Type B pancreatic cell (in vitro differentiated cells): ENCODE measurements around the gene TMCO2. TPM values are rescaled to one million over a fixed set of nuclear protein-coding genes. Genes with fewer than 3 reads are reported as not detected.
"Not testable (repeated sequence)": the region's sequence is repeated elsewhere in the genome, so short reads cannot be mapped to it uniquely, and the experiment has no call there.

ENCODE experiments used
- DNase-seq: peaks from one replicate; pipeline ENCODE4 v3.0.0; 2021; ENCODE audit warnings: mixed read lengths; ENCODE audit not compliant: unreplicated experiment; ENCODE audit errors: extremely low spot score
- H3K27ac Mint-ChIP-seq: 2 replicates; pipeline ENCODE4 v1.8.0; 2021; ENCODE audit warnings: mild to moderate bottlenecking, mixed read lengths
- H3K27me3 Mint-ChIP-seq: 2 replicates; pipeline ENCODE4 v1.8.0; 2021; ENCODE audit warnings: mixed read lengths
- H3K36me3 Mint-ChIP-seq: 2 replicates; pipeline ENCODE4 v1.8.0; 2021; ENCODE audit warnings: mixed read lengths
- H3K4me1 Mint-ChIP-seq: one replicate; pipeline ENCODE4 v1.8.0; 2021; ENCODE audit warnings: mixed read lengths; ENCODE audit not compliant: unreplicated experiment
- H3K4me3 Mint-ChIP-seq: 2 replicates; pipeline ENCODE4 v1.8.0; 2021; ENCODE audit warnings: mild to moderate bottlenecking, mixed read lengths
- H3K9me3 Mint-ChIP-seq: 2 replicates; pipeline ENCODE4 v1.8.0; 2021; ENCODE audit warnings: mixed read lengths
- CTCF ChIP-seq: fragments of 200-600 bp; sonication (generic); conservative IDR thresholded peaks from 2 replicates; pipeline ENCODE4 v1.5.0; 2021; ENCODE audit warnings: antibody characterized with exemption, mild to moderate bottlenecking
- long read RNA-seq: library from polyadenylated mRNA; unstranded; transcript quantifications from one replicate; pipeline ENCODE4 v2.0.0, GENCODE V29; 2020
- total RNA-seq: library from RNA; stranded (reverse); gene quantifications from 2 replicates; pipeline ENCODE4 v1.2.1, GENCODE V29; 2021; ENCODE audit warnings: low replicate concordance

The TMCO2 gene
- not detected in 2 replicates for total RNA-seq
- long read RNA-seq = 0 reads

GRCh38 chr1:40247655-40248054 is at the start of gene TMCO2:
TMCO2 (plus strand) TSS chr1:40247937; CDS start chr1:40247994, 57 bp downstream.
- Mint-ChIP-seq H3K9me3 (no peaks in the 10 kb centered on the region), H3K4me3 (no peak within 1 kb of the TSS), H3K36me3 (no peaks in the 10 kb centered on the region), H3K4me1 (peaks cover 4% of the 10 kb centered on the region), H3K27ac (no peak within 1 kb of the TSS), H3K27me3 (no peaks in the 10 kb centered on the region)
- no peak for TF ChIP-seq CTCF
- DNase-seq = no peak

- no peaks in the 10 kb centered on the region for H3K9me3 Mint-ChIP-seq
- no peaks in the 10 kb centered on the region for H3K4me1 Mint-ChIP-seq
- no peaks in the 10 kb centered on the region for H3K27me3 Mint-ChIP-seq
- H3K36me3 Mint-ChIP-seq = peaks cover 15% of the 10 kb centered on the region
- H3K27ac Mint-ChIP-seq = no peak overlapping the region
- no peak overlapping the region for H3K4me3 Mint-ChIP-seq
- no peak for TF ChIP-seq CTCF
- no peak for DNase-seq
Observed at GRCh38 chr1:40199126-40199525, 48.6 kb upstream of the TMCO2 start.

- no peak for TF ChIP-seq CTCF
- no peak overlapping the region for H3K27ac Mint-ChIP-seq
- H3K36me3 Mint-ChIP-seq = peaks cover 20% of the 10 kb centered on the region
- H3K9me3 Mint-ChIP-seq = no peaks in the 10 kb centered on the region
- no peaks in the 10 kb centered on the region for H3K27me3 Mint-ChIP-seq
- DNase-seq = no peak
- H3K4me3 Mint-ChIP-seq = no peak overlapping the region
- no peaks in the 10 kb centered on the region for H3K4me1 Mint-ChIP-seq
Observed at GRCh38 chr1:40204856-40205255, 42.9 kb upstream of the TMCO2 start.

DNA sequence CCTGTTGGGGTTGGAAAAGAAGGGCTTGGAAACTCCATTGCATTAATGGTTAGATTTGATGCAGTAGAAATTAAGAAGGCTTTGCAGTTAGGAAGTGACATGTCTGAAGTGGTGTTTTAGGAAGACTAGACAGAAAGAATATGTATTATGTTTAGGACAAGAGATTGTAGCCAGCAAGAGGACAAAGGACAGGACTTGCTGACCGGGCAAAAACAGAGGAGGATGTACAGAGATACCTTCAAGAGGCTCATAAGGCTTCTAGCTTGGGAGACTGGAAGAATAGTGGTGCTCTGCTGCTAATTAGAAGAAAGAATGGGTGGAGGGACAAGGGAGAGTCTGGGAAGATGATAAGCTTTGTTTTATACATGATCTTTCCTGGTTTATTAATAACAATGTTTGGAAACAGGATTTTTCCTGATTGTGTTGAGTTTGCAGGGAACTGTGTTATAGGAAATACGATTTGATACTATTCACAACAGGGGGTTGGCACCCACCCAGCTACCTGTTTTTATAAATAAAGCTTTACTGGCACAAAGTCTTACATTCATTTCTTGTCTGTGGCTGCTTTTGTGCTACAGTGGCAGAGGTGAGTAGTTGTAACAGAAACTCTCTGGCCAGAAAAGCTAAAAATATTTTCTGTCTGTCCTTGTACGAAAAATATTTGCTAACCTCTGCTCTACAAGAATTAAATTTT is 37.1 kb upstream of the TMCO2 start:
- H3K27ac Mint-ChIP-seq = no peak overlapping the region
- no peak overlapping the region for H3K4me3 Mint-ChIP-seq
- no peaks in the 10 kb centered on the region for H3K9me3 Mint-ChIP-seq
- no peak for DNase-seq
- no peaks in the 10 kb centered on the region for H3K27me3 Mint-ChIP-seq
- H3K4me1 Mint-ChIP-seq = no peaks in the 10 kb centered on the region
- no peak for TF ChIP-seq CTCF
- H3K36me3 Mint-ChIP-seq = peaks cover 24% of the 10 kb centered on the region

- no peak for DNase-seq
- TF ChIP-seq CTCF = no peak
Observed at GRCh38 chr1:40218333-40218732, 29.4 kb upstream of the TMCO2 start.

DNA sequence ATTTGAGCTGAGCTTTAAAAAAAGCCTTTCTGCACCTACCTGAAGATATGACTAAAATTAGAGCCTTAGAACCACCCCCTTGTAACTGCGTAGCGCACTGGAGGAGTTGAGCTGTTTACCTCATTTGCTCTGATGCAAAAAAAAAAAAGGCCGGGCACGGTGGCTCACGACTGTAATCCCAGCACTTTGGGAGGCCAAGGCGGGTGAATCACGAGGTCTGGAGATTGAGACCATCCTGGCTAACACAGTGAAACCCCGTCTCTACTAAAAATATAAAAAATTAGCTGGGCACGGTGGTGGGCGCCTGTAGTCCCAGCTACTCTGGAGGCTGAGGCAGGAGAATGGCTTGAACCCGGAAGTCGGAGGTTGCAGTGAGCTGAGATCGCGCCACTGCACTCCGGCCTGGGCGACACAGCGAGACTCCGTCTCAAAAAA is 26.2 kb upstream of the TMCO2 start:
- H3K27ac Mint-ChIP-seq, H3K4me1 Mint-ChIP-seq: not testable (repeated sequence)

More at GRCh38 chr1:40218333-40218732, 29.4 kb upstream of the TMCO2 start:
- H3K4me3 Mint-ChIP-seq = no peak overlapping the region
- no peaks in the 10 kb centered on the region for H3K4me1 Mint-ChIP-seq
- no peaks in the 10 kb centered on the region for H3K27me3 Mint-ChIP-seq
- H3K27ac Mint-ChIP-seq = no peak overlapping the region
- peaks cover 4% of the 10 kb centered on the region for H3K36me3 Mint-ChIP-seq
- no peaks in the 10 kb centered on the region for H3K9me3 Mint-ChIP-seq

More for the DNA sequence above, 26.2 kb upstream of the TMCO2 start:
- H3K27me3 Mint-ChIP-seq, DNase-seq, H3K4me3 Mint-ChIP-seq, H3K9me3 Mint-ChIP-seq, H3K36me3 Mint-ChIP-seq: not testable (repeated sequence)
